HepG2 (cell line): ENCODE measurements around the gene SRRM1. TPM values are rescaled to one million over a fixed set of nuclear protein-coding genes. Genes with fewer than 3 reads are reported as not detected.

Experiments used
- ARNT ChIP-seq: fragments of 450-650 bp; IDR thresholded peaks from 2 replicates; pipeline ENCODE4 v1.6.1; 2017
- DNMT1 ChIP-seq: sonication (generic); formaldehyde crosslinking; IDR thresholded peaks from 2 replicates; pipeline ENCODE4 v1.5.1; 2020; ENCODE audit warnings: mild to moderate bottlenecking, missing genetic modification reagents
- ELF4 ChIP-seq: sonication (generic); formaldehyde crosslinking; IDR thresholded peaks from 2 replicates; pipeline ENCODE4 v1.5.0; 2020; ENCODE audit warnings: missing genetic modification reagents, mild to moderate bottlenecking, moderate library complexity, borderline replicate concordance
- FOXA3 ChIP-seq: IDR thresholded peaks from 2 replicates; pipeline ENCODE4 v1.6.1; 2016; ENCODE audit warnings: missing genetic modification reagents, missing compliant biosample characterization
- GATA4 ChIP-seq: sonication (generic); IDR thresholded peaks from 2 replicates; pipeline ENCODE4 v1.6.1; 2016; ENCODE audit warnings: antibody characterized with exemption, low read depth, borderline replicate concordance
- GZF1 ChIP-seq: sonication (generic); formaldehyde crosslinking; IDR thresholded peaks from 2 replicates; pipeline ENCODE4 v1.5.1; 2020; ENCODE audit warnings: mild to moderate bottlenecking, missing genetic modification reagents
- KMT2A ChIP-seq: sonication (generic); formaldehyde crosslinking; IDR thresholded peaks from 2 replicates; pipeline ENCODE4 v1.4.0; 2020; ENCODE audit warnings: missing genetic modification reagents
- LBX2 ChIP-seq: sonication (generic); formaldehyde crosslinking; IDR thresholded peaks from 2 replicates; pipeline ENCODE4 v1.5.0; 2020; ENCODE audit warnings: missing genetic modification reagents, mild to moderate bottlenecking, borderline replicate concordance
- MXD4 ChIP-seq: IDR thresholded peaks from 2 replicates; pipeline ENCODE4 v1.6.1; 2016; ENCODE audit warnings: mild to moderate bottlenecking, missing biosample characterization, missing genetic modification reagents
- PHF21A ChIP-seq: sonication (generic); formaldehyde crosslinking; IDR thresholded peaks from 2 replicates; pipeline ENCODE4 v1.5.0; 2020; ENCODE audit warnings: mild to moderate bottlenecking, missing genetic modification reagents
- RBFOX2 ChIP-seq: fragments of 200-400 bp; formaldehyde crosslinking; IDR thresholded peaks from 2 replicates; pipeline ENCODE4 v1.6.1; 2017; ENCODE audit warnings: low read depth, mild to moderate bottlenecking, low read length
- SKI ChIP-seq: fragments of 450-650 bp; IDR thresholded peaks from one replicate; pipeline ENCODE4 v1.6.1; 2018; ENCODE audit warnings: mild to moderate bottlenecking; ENCODE audit not compliant: partially characterized antibody
- THAP8 ChIP-seq: sonication (generic); formaldehyde crosslinking; IDR thresholded peaks from 2 replicates; pipeline ENCODE4 v1.5.1; 2020; ENCODE audit warnings: missing genetic modification reagents, mild to moderate bottlenecking, borderline replicate concordance
- TOPORS ChIP-seq: sonication (generic); formaldehyde crosslinking; IDR thresholded peaks from 2 replicates; pipeline ENCODE4 v1.8.0; 2023; ENCODE audit warnings: mild to moderate bottlenecking, missing genetic modification reagents
- ZBTB8A ChIP-seq: sonication (generic); formaldehyde crosslinking; IDR thresholded peaks from 2 replicates; pipeline ENCODE4 v1.4.0; 2020; ENCODE audit warnings: mild to moderate bottlenecking, low read depth, missing genetic modification reagents, borderline replicate concordance
- ZC3H13 ChIP-seq: sonication (generic); formaldehyde crosslinking; IDR thresholded peaks from 2 replicates; pipeline ENCODE4 v1.8.1; 2023; ENCODE audit warnings: mild to moderate bottlenecking, missing genetic modification reagents, moderate library complexity
- ZFP36L1 ChIP-seq: sonication (generic); formaldehyde crosslinking; IDR thresholded peaks from 2 replicates; pipeline ENCODE4 v1.8.0; 2022; ENCODE audit warnings: mild to moderate bottlenecking, missing genetic modification reagents, moderate library complexity
- ZFP91 ChIP-seq: sonication (generic); formaldehyde crosslinking; IDR thresholded peaks from 2 replicates; pipeline ENCODE4 v1.9.0; 2022; ENCODE audit warnings: missing genetic modification reagents, mild to moderate bottlenecking, borderline replicate concordance
- ZNF138 ChIP-seq: sonication (generic); formaldehyde crosslinking; IDR thresholded peaks from 2 replicates; pipeline ENCODE4 v1.5.0; 2020; ENCODE audit warnings: mild to moderate bottlenecking, low read depth, missing genetic modification reagents
- ZNF275 ChIP-seq: sonication (generic); formaldehyde crosslinking; IDR thresholded peaks from 2 replicates; pipeline ENCODE4 v1.8.0; 2022; ENCODE audit warnings: missing genetic modification reagents, mild to moderate bottlenecking, inconsistent platforms, borderline replicate concordance
- ZNF335 ChIP-seq: sonication (generic); formaldehyde crosslinking; IDR thresholded peaks from 2 replicates; pipeline ENCODE4 v1.4.0; 2020; ENCODE audit warnings: missing genetic modification reagents
- ZNF674 ChIP-seq: sonication (generic); formaldehyde crosslinking; IDR thresholded peaks from 2 replicates; pipeline ENCODE4 v1.5.0; 2020; ENCODE audit warnings: low read depth, mild to moderate bottlenecking, missing genetic modification reagents
- ZNF724P ChIP-seq: sonication (generic); formaldehyde crosslinking; IDR thresholded peaks from 2 replicates; pipeline ENCODE4 v1.8.0; 2022; ENCODE audit warnings: missing genetic modification reagents, borderline replicate concordance
- polyA plus RNA-seq, 8 experiments: library from polyadenylated mRNA; depleted of rRNA in 3 of 8; stranded (reverse) in 7 of 8; unstranded in 1 of 8; fragments of >200 nt; fragmentation: Illumina TruSeq in 4 of 8; extraction: Trizol in 4 of 8; gene quantifications; 2 replicates each; pipeline versions ENCODE4 v1.2.1 to v1.2.3, GENCODE V29; 2011 to 2016; ENCODE audit warnings: low read depth in 4 of 8, missing spikeins in 1 of 8, mixed read lengths in 1 of 8; ENCODE audit not compliant: insufficient read depth in 1 of 8
- total RNA-seq, 5 experiments: library from RNA; depleted of rRNA; stranded (reverse); fragments of >200 nt; fragmentation: Illumina TruSeq; extraction: Trizol; gene quantifications; 2 replicates each; pipeline ENCODE4 v1.2.3, GENCODE V29; 2016; ENCODE audit warnings: low read depth in 1 of 5

Gene SRRM1
- total and polyA plus RNA-seq, 2 of the 13 experiments (the other 11 are each of a cell fraction or from before 2014, with no cell fraction given) = 31.6 to 44.5 TPM

DNA sequence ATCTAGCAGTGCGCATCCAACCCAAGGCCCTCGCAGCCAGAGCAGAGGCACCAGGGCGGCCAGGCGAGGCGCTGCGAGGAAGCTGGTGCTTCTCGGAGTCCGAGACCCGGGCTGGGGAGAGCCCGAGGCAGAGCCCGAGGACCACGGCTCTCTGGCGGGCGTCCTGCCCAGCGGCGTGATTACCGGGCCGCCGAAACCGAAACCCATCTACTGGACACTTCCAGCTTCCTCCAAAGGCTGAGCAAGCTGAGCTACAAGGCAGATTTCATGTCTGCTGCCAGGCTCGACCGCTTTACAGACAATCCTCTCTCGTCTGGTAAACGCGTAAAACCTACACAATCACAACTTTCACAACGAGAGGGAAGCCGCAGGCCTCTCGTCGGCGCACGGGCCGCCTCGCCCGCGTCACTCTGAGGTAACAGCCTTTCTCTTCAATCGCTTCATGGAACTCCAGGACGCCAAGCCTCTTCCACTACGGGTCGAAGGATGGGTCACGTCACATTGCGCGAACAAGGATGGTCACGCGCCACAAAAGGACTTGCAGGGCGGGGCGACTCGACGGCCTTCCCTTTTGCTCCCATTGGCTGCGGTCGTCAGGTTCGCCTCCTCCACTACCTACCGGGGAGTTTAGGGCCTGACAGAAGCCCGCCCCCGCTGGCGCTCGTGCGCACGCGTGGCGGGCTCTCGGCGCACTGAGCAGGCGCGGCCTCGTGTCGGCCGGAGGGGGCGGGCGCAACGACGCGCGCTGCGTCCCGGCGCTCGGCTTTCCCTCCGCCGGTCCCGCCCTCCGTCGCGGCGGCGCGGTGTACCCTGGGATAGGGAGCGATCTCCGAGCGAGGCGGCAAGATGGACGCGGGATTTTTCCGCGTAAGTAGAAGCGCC is at the start of gene SRRM1 (continued):
- TF ChIP-seq THAP8 (CRISPR knock-in tag) = no peak
- TF ChIP-seq GZF1 (CRISPR knock-in tag) = no peak
- TF ChIP-seq FOXA3 (CRISPR knock-in tag) = peak; percentile 61
- no peak for TF ChIP-seq ZNF335 (CRISPR knock-in tag)
- TF ChIP-seq ZFP91 = peak; percentile 80
- TF ChIP-seq ZNF138 (CRISPR knock-in tag) = no peak
- no peak for TF ChIP-seq ZBTB8A (CRISPR knock-in tag)
- TF ChIP-seq ZFP36L1 (CRISPR knock-in tag) = peak; percentile 82; the same call in 1 of the 2 replicates
- TF ChIP-seq ARNT = no peak
- no peak for TF ChIP-seq SKI
- TF ChIP-seq LBX2 (CRISPR knock-in tag) = no peak
- TF ChIP-seq ZC3H13 (CRISPR knock-in tag) = peak; percentile 29
- TF ChIP-seq PHF21A (CRISPR knock-in tag) = peak; percentile 70
- TF ChIP-seq RBFOX2 = peak; percentile 86
- TF ChIP-seq DNMT1 (CRISPR knock-in tag) = peak; percentile 83; the same call in 1 of the 2 replicates
- TF ChIP-seq MXD4 = no peak
- peak; percentile 90; the same call in 1 of the 2 replicates for TF ChIP-seq TOPORS
- no peak for TF ChIP-seq ZNF275
- TF ChIP-seq KMT2A (CRISPR knock-in tag) = peak; percentile 67
- TF ChIP-seq GATA4 = peak; percentile 46; the same call in 1 of the 2 replicates
- no peak for TF ChIP-seq ZNF674 (CRISPR knock-in tag)
- peak; percentile 75; the same call in 1 of the 2 replicates for TF ChIP-seq ZNF724P
- 0 out of 2 replicates have a peak, but pooled peaks have one; percentile 22 for TF ChIP-seq ELF4
